ENCODE data around the gene G6PC3. TPM values are rescaled to one million over a fixed set of nuclear protein-coding genes. Genes with fewer than 3 reads are reported as not detected.
A peak's percentile ranks its signal among the peaks of the same experiment; 100 is the strongest.

G6PC3 gene
- total and polyA plus RNA-seq, 2 of the 4 experiments (the other 2 are of a cell fraction) = 20.4 to 107 TPM

- peak; percentile 93 for TF ChIP-seq MXI1 (IDR thresholded peaks at IDR 0.05; ENCODE audit: borderline replicate concordance, low read depth, low read length)
- peak; percentile 66 for TF ChIP-seq CEBPB (IDR thresholded peaks at IDR 0.05; ENCODE audit: low read depth, low read length)
- no peak; the same call in 1 of the 2 replicates for TF ChIP-seq CHD1 (IDR thresholded peaks at IDR 0.05; ENCODE audit: low read depth, low read length)
- TF ChIP-seq MAFK (IDR thresholded peaks at IDR 0.05; ENCODE audit: low read depth, low read length) = no peak
These were observed 16.1 kb downstream of the G6PC3 start (continued) for GRCh38 chr17:44086364-44087311.

- Histone ChIP-seq H3K4me1 (ENCODE audit: control insufficient read depth, insufficient read depth, low read length) (peaks cover 17% of the 10 kb centered on the region), H3K9me3 (ENCODE audit: control insufficient read depth, insufficient read depth, low read length) (no peaks in the 10 kb centered on the region), H4K20me1 (ENCODE audit: insufficient read depth, low read length) (peaks cover 10% of the 10 kb centered on the region; the same call in 1 of the 2 replicates), H3K9me1 (ENCODE audit: insufficient read depth, low read length) (peaks cover 10% of the 10 kb centered on the region; the same call in 1 of the 2 replicates), H3K36me3 (ENCODE audit: control insufficient read depth, insufficient read depth, low read length) (peaks cover 40% of the 10 kb centered on the region), H2BK5ac (ENCODE audit: low read depth, low read length, poor library complexity, severe bottlenecking) (peak overlapping the region; percentile 83), H3K4me2 (ENCODE audit: low read depth, low read length) (peak overlapping the region; percentile 25), H2BK120ac (ENCODE audit: low read depth, low read length) (peak overlapping the region; percentile 81), H2BK15ac (ENCODE audit: low read depth, low read length) (peak overlapping the region; percentile 2; the same call in 1 of the 3 replicates), H3K4me3 (ENCODE audit: insufficient read depth, low read depth, low read length) (no peak overlapping the region), H3K79me1 (ENCODE audit: low read depth in 1 of 2, low read length in 2 of 2) (peaks cover 15 to 76% of the 10 kb centered on the region in 2 experiments; a peak in 3 of 4 replicates), H2BK20ac (ENCODE audit: low read depth, low read length) (peak overlapping the region; percentile 63), H4K5ac (ENCODE audit: low read depth, low read length) (no peak overlapping the region), H3K9ac (ENCODE audit: low read depth, low read length) (peak overlapping the region; percentile 60), H2AK5ac (ENCODE audit: low read depth, low read length) (peak overlapping the region; percentile 86), H3K56ac (ENCODE audit: extremely low read depth, insufficient read depth, low read length) (no peak overlapping the region), H3K27me3 (ENCODE audit: control insufficient read depth, insufficient read depth, low read length) (no peaks in the 10 kb centered on the region), H3K14ac (replicated peaks; ENCODE audit: low read depth, low read length) (peak overlapping the region; percentile 57), H4K8ac (ENCODE audit: low read depth in 2 of 2, low read length in 2 of 2) (peak overlapping the region in 1 of 2 experiments; percentile 36; a peak in 2 of 4 replicates), H3K23ac (ENCODE audit: low read depth, low read length) (peak overlapping the region; percentile 82), H3K18ac (ENCODE audit: low read depth, low read length) (no peak overlapping the region), H3K4ac (ENCODE audit: low read depth, low read length) (peak overlapping the region; percentile 81), H2AFZ (replicated peaks; ENCODE audit: low read length, poor library complexity) (peak overlapping the region; percentile 28), H2AK9ac (replicated peaks; ENCODE audit: low read depth, low read length, poor library complexity) (peak overlapping the region; percentile 66), H3K27ac (ENCODE audit: insufficient read depth, low read length) (peak overlapping the region; percentile 71), H4K91ac (ENCODE audit: insufficient read depth, low read depth, low read length) (peak overlapping the region; percentile 77)
- CTCF ChIA-PET = interaction anchor here (1.3 kb wide), 1 partner anchor 28 kb away, joined by 4 read pairs; no protein-coding TSS in a partner anchor
- in situ Hi-C loops (cut with MboI; ENCODE audit: low sequenced_read_pairs) (no loop called here), intact Hi-C loops (cut with micrococcal nuclease) (no loop called here), dilution Hi-C loops (cut with HindIII; ENCODE audit: low sequenced_read_pairs, unreplicated experiment) (no loop called here)
- DNase-seq = no peak
- BruUV-seq (replicated peaks) = no TSS peak
- ATAC-seq (ENCODE audit: low read depth) = no peak
- 38% methylated on average over 3 of the region's 8 CpGs; no CpG with 5 or more reads in 1 of the 2 experiments for WGBS, 2 experiments (ENCODE audit: extremely low coverage in 2 of 2, insufficient read length in 1 of 2)
- POLR2A ChIA-PET (ENCODE audit: unreplicated experiment) = interaction anchor here (0.7 kb wide), 1 partner anchor 18 kb away, joined by 5 read pairs; no protein-coding TSS in a partner anchor
- TF ChIP-seq POLR2A (IDR thresholded peaks at IDR 0.05; ENCODE audit: low read depth, low read length) = no peak; the same call in 1 of the 2 replicates
- no peak for TF ChIP-seq MXI1 (IDR thresholded peaks at IDR 0.05; ENCODE audit: borderline replicate concordance, low read depth, low read length)
- TF ChIP-seq RFX5 (IDR thresholded peaks at IDR 0.05; ENCODE audit: low read depth, low read length) = no peak
- TF ChIP-seq RAD21 (IDR thresholded peaks at IDR 0.05; ENCODE audit: low read length) = no peak
- no peak for TF ChIP-seq NFE2L2 (IDR thresholded peaks at IDR 0.05; ENCODE audit: low read depth, low read length)
- TF ChIP-seq USF2 (IDR thresholded peaks at IDR 0.05; ENCODE audit: low read depth, low read length) = no peak
- TF ChIP-seq ELK1 (IDR thresholded peaks at IDR 0.05; ENCODE audit: borderline replicate concordance, low read depth, low read length) = no peak
- no peak for TF ChIP-seq CTCF (conservative IDR thresholded peaks at IDR 0.05; ENCODE audit: low read depth, low read length)
These were observed 16.8 kb downstream of the G6PC3 start for GRCh38 chr17:44087319-44087718.

Data from IMR-90 (cell line).